ENCODE measurements around the gene DNAJB1.

DNAJB1 gene

GRCh38 chr19:14494910-14495671 is 23.1 kb downstream of the DNAJB1 start:
- H2AFZ ChIP-seq (ENCODE audit: low read length, unreplicated experiment): no peak overlapping the region
- peaks cover 30% of the 10 kb centered on the region for H3K79me2 ChIP-seq (ENCODE audit: control insufficient read depth, insufficient read depth, low read length, unreplicated experiment)
- H3K27ac ChIP-seq (ENCODE audit: low read depth, low read length): no peak overlapping the region
- H3K36me3 ChIP-seq (ENCODE audit: insufficient read depth, low read length): no peaks in the 10 kb centered on the region
- peaks cover 19% of the 10 kb centered on the region for H3K4me1 ChIP-seq (ENCODE audit: control insufficient read depth, insufficient read depth, low read length, unreplicated experiment)
- H3K27me3 ChIP-seq (ENCODE audit: insufficient read depth, low read length): no peaks in the 10 kb centered on the region
- H3K4me3 ChIP-seq (ENCODE audit: low read depth, low read length): peak overlapping the region; percentile 95

- H3K79me2 ChIP-seq (ENCODE audit: control insufficient read depth, insufficient read depth, low read length, unreplicated experiment): peaks cover 30% of the 10 kb centered on the region
- no peaks in the 10 kb centered on the region for H3K27me3 ChIP-seq (ENCODE audit: insufficient read depth, low read length)
- H3K4me3 ChIP-seq (ENCODE audit: low read depth, low read length): peak overlapping the region; percentile 95
- no peak overlapping the region for H2AFZ ChIP-seq (ENCODE audit: low read length, unreplicated experiment)
- no peaks in the 10 kb centered on the region for H3K36me3 ChIP-seq (ENCODE audit: insufficient read depth, low read length)
- H3K27ac ChIP-seq (ENCODE audit: low read depth, low read length): no peak overlapping the region
- H3K4me1 ChIP-seq (ENCODE audit: control insufficient read depth, insufficient read depth, low read length, unreplicated experiment): peaks cover 19% of the 10 kb centered on the region
These were observed 23.8 kb downstream of the DNAJB1 start for GRCh38 chr19:14494411-14494810.

GRCh38 chr19:14492756-14493337 is 25.4 kb downstream of the DNAJB1 start:
- Histone ChIP-seq H2AFZ (ENCODE audit: low read length, unreplicated experiment) (no peak overlapping the region), H3K27me3 (ENCODE audit: insufficient read depth, low read length) (no peaks in the 10 kb centered on the region), H3K79me2 (ENCODE audit: control insufficient read depth, insufficient read depth, low read length, unreplicated experiment) (peaks cover 30% of the 10 kb centered on the region), H3K4me1 (ENCODE audit: control insufficient read depth, insufficient read depth, low read length, unreplicated experiment) (peaks cover 19% of the 10 kb centered on the region), H3K27ac (ENCODE audit: low read depth, low read length) (no peak overlapping the region), H3K4me3 (ENCODE audit: low read depth, low read length) (no peak overlapping the region), H3K36me3 (ENCODE audit: insufficient read depth, low read length) (no peaks in the 10 kb centered on the region)

- Histone ChIP-seq H3K4me3 (ENCODE audit: low read depth, low read length) (no peak overlapping the region), H3K36me3 (ENCODE audit: insufficient read depth, low read length) (no peaks in the 10 kb centered on the region), H3K27me3 (ENCODE audit: insufficient read depth, low read length) (no peaks in the 10 kb centered on the region), H3K27ac (ENCODE audit: low read depth, low read length) (no peak overlapping the region), H3K4me1 (ENCODE audit: control insufficient read depth, insufficient read depth, low read length, unreplicated experiment) (no peaks in the 10 kb centered on the region), H2AFZ (ENCODE audit: low read length, unreplicated experiment) (no peak overlapping the region), H3K79me2 (ENCODE audit: control insufficient read depth, insufficient read depth, low read length, unreplicated experiment) (peaks cover 8% of the 10 kb centered on the region)
These were observed 30.6 kb downstream of the DNAJB1 start for GRCh38 chr19:14487370-14488125.

GRCh38 chr19:14482172-14482941 is 35.8 kb downstream of the DNAJB1 start:
- Histone ChIP-seq H3K36me3 (ENCODE audit: insufficient read depth, low read length) (0 out of 2 replicates have a peak, but pooled peaks cover 2% of the 10 kb centered on the region), H3K79me2 (ENCODE audit: control insufficient read depth, insufficient read depth, low read length, unreplicated experiment) (peaks cover 4% of the 10 kb centered on the region), H3K27me3 (ENCODE audit: insufficient read depth, low read length) (no peaks in the 10 kb centered on the region), H3K4me3 (ENCODE audit: low read depth, low read length) (no peak overlapping the region), H3K27ac (ENCODE audit: low read depth, low read length) (no peak overlapping the region), H3K4me1 (ENCODE audit: control insufficient read depth, insufficient read depth, low read length, unreplicated experiment) (no peaks in the 10 kb centered on the region), H2AFZ (ENCODE audit: low read length, unreplicated experiment) (no peak overlapping the region)

- H3K79me2 ChIP-seq (ENCODE audit: control insufficient read depth, insufficient read depth, low read length, unreplicated experiment): no peaks in the 10 kb centered on the region
- H3K27me3 ChIP-seq (ENCODE audit: insufficient read depth, low read length): no peaks in the 10 kb centered on the region
- H3K27ac ChIP-seq (ENCODE audit: low read depth, low read length): no peak overlapping the region
- no peak overlapping the region for H2AFZ ChIP-seq (ENCODE audit: low read length, unreplicated experiment)
- H3K4me3 ChIP-seq (ENCODE audit: low read depth, low read length): no peak overlapping the region
- peaks cover 12% of the 10 kb centered on the region for H3K4me1 ChIP-seq (ENCODE audit: control insufficient read depth, insufficient read depth, low read length, unreplicated experiment)
- H3K36me3 ChIP-seq (ENCODE audit: insufficient read depth, low read length): 0 out of 2 replicates have a peak, but pooled peaks cover 2% of the 10 kb centered on the region
These were observed 37.5 kb downstream of the DNAJB1 start for GRCh38 chr19:14480700-14481079.

- H3K27ac ChIP-seq (ENCODE audit: low read depth, low read length): no peak overlapping the region
- no peak overlapping the region for H3K4me3 ChIP-seq (ENCODE audit: low read depth, low read length)
- no peaks in the 10 kb centered on the region for H3K27me3 ChIP-seq (ENCODE audit: insufficient read depth, low read length)
- no peaks in the 10 kb centered on the region for H3K79me2 ChIP-seq (ENCODE audit: control insufficient read depth, insufficient read depth, low read length, unreplicated experiment)
- H3K4me1 ChIP-seq (ENCODE audit: control insufficient read depth, insufficient read depth, low read length, unreplicated experiment): peaks cover 16% of the 10 kb centered on the region
- H2AFZ ChIP-seq (ENCODE audit: low read length, unreplicated experiment): no peak overlapping the region
- 0 out of 2 replicates have a peak, but pooled peaks cover 2% of the 10 kb centered on the region for H3K36me3 ChIP-seq (ENCODE audit: insufficient read depth, low read length)
These were observed 38.1 kb downstream of the DNAJB1 start for GRCh38 chr19:14479975-14480699.

GRCh38 chr19:14479309-14479974 is 38.8 kb downstream of the DNAJB1 start:
- no peaks in the 10 kb centered on the region for H3K27me3 ChIP-seq (ENCODE audit: insufficient read depth, low read length)
- H3K27ac ChIP-seq (ENCODE audit: low read depth, low read length): no peak overlapping the region
- peaks cover 16% of the 10 kb centered on the region for H3K4me1 ChIP-seq (ENCODE audit: control insufficient read depth, insufficient read depth, low read length, unreplicated experiment)
- H3K36me3 ChIP-seq (ENCODE audit: insufficient read depth, low read length): 0 out of 2 replicates have a peak, but pooled peaks cover 2% of the 10 kb centered on the region
- H3K4me3 ChIP-seq (ENCODE audit: low read depth, low read length): no peak overlapping the region
- no peak overlapping the region for H2AFZ ChIP-seq (ENCODE audit: low read length, unreplicated experiment)
- H3K79me2 ChIP-seq (ENCODE audit: control insufficient read depth, insufficient read depth, low read length, unreplicated experiment): no peaks in the 10 kb centered on the region

- no peaks in the 10 kb centered on the region for H3K27me3 ChIP-seq (ENCODE audit: insufficient read depth, low read length)
- H3K36me3 ChIP-seq (ENCODE audit: insufficient read depth, low read length): 0 out of 2 replicates have a peak, but pooled peaks cover 2% of the 10 kb centered on the region
- no peaks in the 10 kb centered on the region for H3K79me2 ChIP-seq (ENCODE audit: control insufficient read depth, insufficient read depth, low read length, unreplicated experiment)
- no peak overlapping the region for H3K4me3 ChIP-seq (ENCODE audit: low read depth, low read length)
- no peak overlapping the region for H3K27ac ChIP-seq (ENCODE audit: low read depth, low read length)
- no peak overlapping the region for H2AFZ ChIP-seq (ENCODE audit: low read length, unreplicated experiment)
- H3K4me1 ChIP-seq (ENCODE audit: control insufficient read depth, insufficient read depth, low read length, unreplicated experiment): peaks cover 16% of the 10 kb centered on the region
These were observed 40.1 kb downstream of the DNAJB1 start for GRCh38 chr19:14478113-14478545.
